ENCODE measurements around the gene NMU.
"Not testable (repeated sequence)": the region's sequence is repeated elsewhere in the genome, so short reads cannot be mapped to it uniquely, and the experiment has no call there.

DNA sequence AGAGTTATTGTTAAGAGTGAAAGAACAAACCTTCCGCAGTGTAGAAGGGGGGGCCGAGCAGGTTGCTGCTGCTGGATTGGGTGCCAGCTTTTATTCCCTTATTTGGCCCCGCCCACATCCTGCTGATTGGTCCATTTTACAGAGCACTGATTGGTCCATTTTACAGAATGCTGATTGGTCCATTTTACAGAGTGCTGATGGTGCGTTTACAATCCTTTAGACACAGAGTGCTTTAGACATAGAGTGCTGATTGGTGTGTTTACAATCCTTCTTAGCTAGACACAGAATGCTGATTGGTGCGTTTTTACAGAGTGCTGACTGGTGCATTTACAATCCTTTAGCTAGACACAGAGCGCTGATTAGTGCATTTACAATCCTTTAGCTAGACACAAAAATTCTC is 84.1 kb downstream of the NMU start:
- not testable (repeated sequence) for TF ChIP-seq EP300, POLR2A (IDR thresholded peaks at IDR 0.05)
